T-cell (primary cell): Measurements from ENCODE around the gene MIDN. TPM values are rescaled to one million over a fixed set of nuclear protein-coding genes. Genes with fewer than 3 reads are reported as not detected.

Experiments used
- ATAC-seq, 4 experiments: fragments of 200-7000 bp in 3 of 4; fragments of 150-1000 bp in 1 of 4; cut with Tn5 transposase; replicated peaks in 1 of 4; 1 replicate in 3 of 4; 2 replicates in 1 of 4; pipeline ENCODE4 v1.10.0; 2021; ENCODE audit warnings: moderate library complexity in 3 of 4, mild to moderate bottlenecking in 2 of 4, moderate number of reproducible peaks in 1 of 4
- CTCF ChIA-PET, 2 donors: fragments of 300-600 bp; sonication (Branson Sonifier 250); formaldehyde crosslinking; loops; one replicate each; lab custom pipeline; 2022; ENCODE audit warnings: antibody characterized with exemption in 2 of 2; lab: Charles Lee
- POLR2A ChIA-PET, 2 donors: fragments of 300-600 bp; sonication (Branson Sonifier 250); formaldehyde crosslinking; loops; one replicate each; lab custom pipeline; 2022; ENCODE audit warnings: antibody characterized with exemption in 2 of 2; lab: Charles Lee
- DNase-seq, 35 experiments: peaks; one replicate each; pipeline versions ENCODE4 v3.0.0 to v3.0.0-alpha.2; 2013 to 2023
- H3K27ac ChIP-seq: one replicate; pipeline ENCODE4 v1.5.1; 2013; ENCODE audit warnings: low read length
- H3K27me3 ChIP-seq, 2 experiments: replicated peaks in 1 of 2; 1 replicate in 1 of 2; 2 replicates in 1 of 2; pipeline versions ENCODE4 v1.6.1 to v1.7.0; 2013; ENCODE audit warnings: low read length in 1 of 2, mixed read lengths in 1 of 2; ENCODE audit not compliant: control insufficient read depth in 2 of 2, insufficient read depth in 2 of 2; ENCODE audit errors: extremely low read depth in 1 of 2
- H3K36me3 ChIP-seq, 2 donors: 1 replicate in 1 of 2; 2 replicates in 1 of 2; pipeline versions ENCODE4 v1.6.1 to v1.7.0; 2013; ENCODE audit warnings: low read length in 1 of 2; ENCODE audit not compliant: control insufficient read depth in 2 of 2, insufficient read depth in 1 of 2; ENCODE audit errors: extremely low read depth in 1 of 2
- H3K4me1 ChIP-seq, 2 experiments: 1 replicate in 1 of 2; 2 replicates in 1 of 2; pipeline versions ENCODE4 v1.6.1 to v1.7.0; 2013; ENCODE audit warnings: low read length in 2 of 2, mixed read lengths in 1 of 2; ENCODE audit not compliant: insufficient read depth in 2 of 2, control insufficient read depth in 1 of 2; ENCODE audit errors: extremely low read depth in 1 of 2
- H3K4me3 ChIP-seq, 2 donors: 1 replicate in 1 of 2; 2 replicates in 1 of 2; pipeline versions ENCODE4 v1.5.1 to v1.7.0; 2013; ENCODE audit warnings: mild to moderate bottlenecking in 2 of 2, low read length in 1 of 2, moderate library complexity in 1 of 2; ENCODE audit not compliant: control insufficient read depth in 1 of 2; ENCODE audit errors: extremely low read depth in 1 of 2
- H3K9me3 ChIP-seq: 2 replicates; pipeline ENCODE4 v1.7.0; 2013
- H3K27ac Mint-ChIP-seq, 2 donors: one replicate each; pipeline ENCODE4 v1.8.0; 2020 to 2021; ENCODE audit warnings: mild to moderate bottlenecking in 2 of 2, mixed read lengths in 2 of 2
- H3K27me3 Mint-ChIP-seq, 2 donors: one replicate each; pipeline ENCODE4 v1.8.0; 2021 to 2022; ENCODE audit warnings: mixed read lengths in 2 of 2
- H3K36me3 Mint-ChIP-seq: one replicate; pipeline ENCODE4 v1.8.0; 2021; ENCODE audit warnings: mixed read lengths
- H3K4me1 Mint-ChIP-seq, 3 donors: one replicate each; pipeline ENCODE4 v1.8.0; 2020 to 2022; ENCODE audit warnings: mixed read lengths in 3 of 3, mild to moderate bottlenecking in 1 of 3
- H3K4me3 Mint-ChIP-seq, 3 donors: one replicate each; pipeline ENCODE4 v1.8.0; 2020 to 2022; ENCODE audit warnings: mild to moderate bottlenecking in 3 of 3, mixed read lengths in 3 of 3, moderate library complexity in 3 of 3
- H3K9me3 Mint-ChIP-seq, 3 donors: one replicate each; pipeline ENCODE4 v1.8.0; 2020 to 2022; ENCODE audit warnings: mixed read lengths in 3 of 3
- WGBS: methylation state at CpG from one replicate; pipeline ENCODE4 v1.1.5; 2013; ENCODE audit warnings: missing lambda C conversion rate; ENCODE audit not compliant: insufficient coverage; 5-methylcytosine and 5-hydroxymethylcytosine counted together
- total RNA-seq, 35 experiments: library from RNA in 6 of 35; stranded (reverse) in 6 of 35; fragments of 120-200 nt in 1 of 35; gene quantifications; one replicate each; pipeline versions ENCODE4 v1.2.1 to v1.2.4 and lab custom pipeline; 2013 to 2026

Gene MIDN
- total RNA-seq, 5 donors from 2014 or later (not counting 1 experiment from before 2014, with no cell fraction given): 54.0 to 161 (median 66.9) TPM

GRCh38 chr19:1235625-1236538, 12.5 kb upstream of the MIDN start:
- Mint-ChIP-seq H3K27ac (no peak overlapping the region), H3K36me3 (no peaks in the 10 kb centered on the region), H3K27me3 (peaks cover 5 to 8% of the 10 kb centered on the region in 2 donors), H3K4me3 (peak overlapping the region in 1 of 3 donors; percentile 39), H3K9me3 (no peaks in the 10 kb centered on the region), H3K4me1 (peaks cover 15 to 21% (median 18%) of the 10 kb centered on the region in 3 donors)
- ChIA-PET POLR2A (no interaction called here), CTCF (interaction anchor here in 1 of 2 donors (0.5 kb wide), 1 partner anchor 130 kb away, joined by 3 read pairs; no protein-coding TSS in a partner anchor)
- peaks cover 5 to 36% of the 10 kb centered on the region in 2 experiments for H3K4me1 ChIP-seq
- peaks cover 2 to 34% of the 10 kb centered on the region in 2 experiments for H3K27me3 ChIP-seq
- H3K27ac ChIP-seq: no peak overlapping the region
- no peak overlapping the region for H3K4me3 ChIP-seq
- peak in 1 of 35 experiments; percentile 6 for DNase-seq
- H3K9me3 ChIP-seq: no peaks in the 10 kb centered on the region
- no peaks in the 10 kb centered on the region for H3K36me3 ChIP-seq
- WGBS: 83% methylated on average over 21 of the region's 39 CpGs
- ATAC-seq: no peak

GRCh38 chr19:1236576-1236975, 11.8 kb upstream of the MIDN start:
- H3K27ac Mint-ChIP-seq: no peak overlapping the region
- ChIA-PET CTCF (no interaction called here), POLR2A (no interaction called here)
- WGBS: 2% methylated on average over 18 of the region's 42 CpGs
- H3K27ac ChIP-seq: no peak overlapping the region
- H3K36me3 Mint-ChIP-seq: no peaks in the 10 kb centered on the region
- no peaks in the 10 kb centered on the region for H3K9me3 Mint-ChIP-seq
- peak overlapping the region in 1 of 3 donors; percentile 39 for H3K4me3 Mint-ChIP-seq
- peaks cover 2 to 40% of the 10 kb centered on the region in 2 experiments for H3K27me3 ChIP-seq
- DNase-seq (peak in 1 of 35 experiments; percentile 14), ATAC-seq (no peak)
- peaks cover 5 to 8% of the 10 kb centered on the region in 2 donors for H3K27me3 Mint-ChIP-seq
- H3K36me3 ChIP-seq: no peaks in the 10 kb centered on the region
- no peaks in the 10 kb centered on the region for H3K9me3 ChIP-seq
- H3K4me3 ChIP-seq: no peak overlapping the region
- H3K4me1 ChIP-seq: peaks cover 9 to 43% of the 10 kb centered on the region in 2 experiments
- peaks cover 22 to 28% (median 25%) of the 10 kb centered on the region in 3 donors for H3K4me1 Mint-ChIP-seq

DNA sequence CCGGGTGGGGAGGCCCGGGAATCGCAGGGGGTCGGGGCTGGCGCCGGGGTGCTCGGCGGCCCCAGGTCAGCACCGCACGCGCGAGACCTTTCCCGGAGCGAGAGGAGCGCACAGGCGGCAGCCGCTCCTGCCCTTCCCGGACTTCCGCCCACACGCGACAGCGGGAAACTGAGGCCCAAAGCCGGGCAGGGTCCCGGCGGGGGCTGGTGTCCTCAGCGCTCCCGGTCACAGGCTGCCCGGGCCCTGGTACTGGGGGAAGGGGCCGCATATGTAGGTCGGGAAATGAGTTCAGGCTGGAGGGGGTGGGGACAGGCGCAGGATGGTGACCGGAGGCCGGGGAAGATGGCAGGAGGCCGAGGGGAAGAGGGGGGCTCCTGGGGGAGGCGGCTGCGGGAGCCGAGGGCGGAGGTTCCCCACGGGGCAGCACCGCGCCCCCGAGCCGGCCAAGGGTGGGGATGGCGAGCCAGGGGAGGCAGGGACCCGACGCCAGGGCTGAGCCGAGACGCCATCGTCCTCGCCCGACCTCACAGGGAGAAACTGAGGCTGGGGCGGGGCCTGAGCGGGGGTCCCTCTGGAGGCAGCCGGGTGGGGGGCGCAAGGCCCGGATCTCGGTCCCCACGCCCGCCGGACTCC, 11.2 kb upstream of the MIDN start:
- Mint-ChIP-seq H3K36me3 (no peaks in the 10 kb centered on the region), H3K27ac (no peak overlapping the region), H3K27me3 (peaks cover 5 to 8% of the 10 kb centered on the region in 2 donors), H3K9me3 (no peaks in the 10 kb centered on the region), H3K4me3 (peak overlapping the region in 2 of 3 donors; percentile 28 to 55), H3K4me1 (peaks cover 24 to 30% (median 28%) of the 10 kb centered on the region in 3 donors)
- peak in 2 of 35 experiments; percentile 6 to 18 for DNase-seq
- Histone ChIP-seq H3K9me3 (no peaks in the 10 kb centered on the region), H3K27ac (no peak overlapping the region), H3K27me3 (peaks cover 2 to 40% of the 10 kb centered on the region in 2 experiments), H3K36me3 (no peaks in the 10 kb centered on the region), H3K4me3 (peak overlapping the region; percentile 19 to 47), H3K4me1 (peaks cover 9 to 46% of the 10 kb centered on the region in 2 experiments)
- WGBS: under 1% methylated on average over 59 of the region's 60 CpGs
- ChIA-PET CTCF (no interaction called here), POLR2A (no interaction called here)
- no peak for ATAC-seq

GRCh38 chr19:1237754-1238368, 10.5 kb upstream of the MIDN start, which contains the start of gene CBARP:
Gene CBARP (minus strand): TSS chr19:1238005. CDS start chr19:1236100, 1,905 bp downstream.
- peak within 1 kb of the TSS in 1 of 2 donors; percentile 66 for H3K27ac Mint-ChIP-seq
- ChIA-PET POLR2A (interaction anchor here in 1 of 2 donors (0.7 to 1.3 kb wide), 2 partner anchors 31 to 33 kb away, joined by 3 to 7 read pairs; partner anchors contain the start of gene CIRBP), CTCF (interaction anchor here in 1 of 2 donors (0.6 kb wide), 1 partner anchor 71 kb away, joined by 3 read pairs; no protein-coding TSS in a partner anchor)
- no peaks in the 10 kb centered on the region for H3K36me3 Mint-ChIP-seq
- Histone ChIP-seq H3K27me3 (peaks cover 2 to 40% of the 10 kb centered on the region in 2 experiments), H3K36me3 (no peaks in the 10 kb centered on the region), H3K9me3 (no peaks in the 10 kb centered on the region), H3K4me1 (peaks cover 9 to 53% of the 10 kb centered on the region in 2 experiments), H3K27ac (no peak within 1 kb of the TSS), H3K4me3 (peak within 1 kb of the TSS; percentile 19 to 47)
- ATAC-seq (peak in 2 of 4 experiments; percentile 2 to 5), DNase-seq (peak in 4 of 35 experiments; percentile 11 to 60 (median 39))
- H3K27me3 Mint-ChIP-seq: peaks cover 5 to 8% of the 10 kb centered on the region in 2 donors
- H3K4me1 Mint-ChIP-seq: peaks cover 24 to 35% (median 34%) of the 10 kb centered on the region in 3 donors
- peak within 1 kb of the TSS; percentile 78 to 93 (median 80) for H3K4me3 Mint-ChIP-seq
- no peaks in the 10 kb centered on the region for H3K9me3 Mint-ChIP-seq
- WGBS: under 1% methylated on average over 83 of the region's 87 CpGs

DNA sequence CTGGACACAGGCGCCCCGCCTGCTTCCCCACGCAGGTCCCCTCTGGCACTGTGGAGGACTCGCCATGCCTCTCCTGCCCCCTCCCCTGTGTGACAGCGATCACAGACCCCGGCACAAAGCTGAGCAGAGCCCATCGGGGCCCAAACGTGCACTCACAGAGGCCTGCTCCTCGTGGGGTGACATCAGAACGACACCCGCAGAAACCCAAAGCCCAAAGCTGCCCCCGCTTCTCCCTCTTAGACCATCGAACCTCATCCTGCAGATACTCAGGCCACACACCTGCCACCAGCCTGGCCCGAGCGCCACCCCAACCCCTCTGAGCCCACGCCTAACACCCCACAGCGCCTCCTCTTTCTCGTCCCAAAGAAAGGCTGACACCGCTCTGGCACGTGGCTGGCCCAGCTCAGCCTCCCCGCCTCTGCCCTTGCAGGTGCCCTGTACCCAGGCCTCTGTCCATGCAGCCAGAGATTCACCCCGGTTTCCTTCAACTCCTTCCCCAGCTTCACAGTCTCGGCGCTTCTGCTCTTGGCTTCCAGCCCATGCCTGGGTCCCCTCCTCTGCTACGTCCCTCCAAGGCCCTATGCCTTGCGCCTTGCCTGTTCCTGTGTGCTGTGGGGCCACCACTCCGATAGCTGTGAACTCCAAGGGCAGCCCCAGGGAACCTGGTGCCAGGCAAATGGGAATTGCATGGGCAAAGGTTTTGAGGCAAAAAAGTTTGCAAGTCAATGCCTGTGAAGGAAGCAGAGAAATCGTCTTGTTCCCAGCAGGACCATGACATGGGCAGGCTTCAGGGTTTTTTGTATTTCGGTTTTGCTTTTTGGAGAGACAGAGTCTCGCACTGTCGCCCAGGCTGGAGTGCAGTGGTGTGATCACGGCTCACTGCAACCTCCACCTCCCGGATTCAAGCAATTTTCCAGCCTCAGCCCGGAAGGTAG, 9.7 kb upstream of the MIDN start:
- Mint-ChIP-seq H3K4me1 (peaks cover 24 to 42% (median 42%) of the 10 kb centered on the region in 3 donors), H3K4me3 (peak overlapping the region; percentile 78 to 93 (median 80)), H3K27ac (peak overlapping the region in 1 of 2 donors; percentile 66), H3K27me3 (peaks cover 5 to 8% of the 10 kb centered on the region in 2 donors), H3K36me3 (no peaks in the 10 kb centered on the region), H3K9me3 (no peaks in the 10 kb centered on the region)
- Histone ChIP-seq H3K27me3 (peaks cover 2 to 40% of the 10 kb centered on the region in 2 experiments), H3K9me3 (no peaks in the 10 kb centered on the region), H3K27ac (no peak overlapping the region), H3K4me3 (peak overlapping the region; percentile 15 to 47), H3K36me3 (peaks cover 0 to under 1% of the 10 kb centered on the region in 2 donors), H3K4me1 (peaks cover 9 to 61% of the 10 kb centered on the region in 2 experiments)
- WGBS: 61% methylated on average over 30 of the region's 34 CpGs
- ChIA-PET CTCF (no interaction called here), POLR2A (interaction anchor here in 1 of 2 donors (1.3 kb wide), 1 partner anchor 30 kb away, joined by 3 read pairs; the partner anchor contains the start of gene CIRBP)
- ATAC-seq (no peak), DNase-seq (peak in 3 of 35 experiments; percentile 9 to 40 (median 16))
